Measurements from ENCODE around the gene FGF14.

- TF ChIP-seq, protein P1, sequence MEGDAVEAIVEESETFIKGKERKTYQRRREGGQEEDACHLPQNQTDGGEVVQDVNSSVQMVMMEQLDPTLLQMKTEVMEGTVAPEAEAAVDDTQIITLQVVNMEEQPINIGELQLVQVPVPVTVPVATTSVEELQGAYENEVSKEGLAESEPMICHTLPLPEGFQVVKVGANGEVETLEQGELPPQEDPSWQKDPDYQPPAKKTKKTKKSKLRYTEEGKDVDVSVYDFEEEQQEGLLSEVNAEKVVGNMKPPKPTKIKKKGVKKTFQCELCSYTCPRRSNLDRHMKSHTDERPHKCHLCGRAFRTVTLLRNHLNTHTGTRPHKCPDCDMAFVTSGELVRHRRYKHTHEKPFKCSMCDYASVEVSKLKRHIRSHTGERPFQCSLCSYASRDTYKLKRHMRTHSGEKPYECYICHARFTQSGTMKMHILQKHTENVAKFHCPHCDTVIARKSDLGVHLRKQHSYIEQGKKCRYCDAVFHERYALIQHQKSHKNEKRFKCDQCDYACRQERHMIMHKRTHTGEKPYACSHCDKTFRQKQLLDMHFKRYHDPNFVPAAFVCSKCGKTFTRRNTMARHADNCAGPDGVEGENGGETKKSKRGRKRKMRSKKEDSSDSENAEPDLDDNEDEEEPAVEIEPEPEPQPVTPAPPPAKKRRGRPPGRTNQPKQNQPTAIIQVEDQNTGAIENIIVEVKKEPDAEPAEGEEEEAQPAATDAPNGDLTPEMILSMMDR (IDR thresholded peaks at IDR 0.05): no peak
- TF ChIP-seq EP300 (IDR thresholded peaks at IDR 0.05) (no peak), POLR2A (IDR thresholded peaks at IDR 0.05) (no peak), POLR2AphosphoS5 (IDR thresholded peaks at IDR 0.05) (no peak)
Measured at GRCh38 chr13:101708115-101708514, 693.7 kb downstream of the FGF14 start.
